Measurements from ENCODE around the gene PCDHGB3.
"Not testable (repeated sequence)": the region's sequence is repeated elsewhere in the genome, so short reads cannot be mapped to it uniquely, and the experiment has no call there.

PCDHGB3 gene

GRCh38 chr5:141413540-141414069 is 43.6 kb downstream of the PCDHGB3 start:
- no peak for DNase-seq (ENCODE audit: extremely low spot score)
- ChIA-PET POLR2A (no interaction called here), CTCF (interaction anchor here (1.7 kb wide), 2 partner anchors 7 to 150 kb away, joined by 8 to 11 read pairs; partner anchors contain the start of gene PCDHGA11)
- TF ChIP-seq LEF1 (IDR thresholded peaks at IDR 0.05; ENCODE audit: borderline replicate concordance) (no peak), NFRKB (IDR thresholded peaks at IDR 0.05) (no peak), TARDBP (IDR thresholded peaks at IDR 0.05) (no peak), FOXA1 (IDR thresholded peaks at IDR 0.05) (no peak), ELF4 (IDR thresholded peaks at IDR 0.05) (no peak), CTBP1 (IDR thresholded peaks at IDR 0.05; ENCODE audit: borderline replicate concordance) (no peak), BHLHE40 (IDR thresholded peaks at IDR 0.05; ENCODE audit: borderline replicate concordance) (no peak)

- POLR2A ChIA-PET; DNase-seq (ENCODE audit: extremely low spot score); CTCF ChIA-PET: not testable (repeated sequence)
Observed at GRCh38 chr5:141414548-141415274, 44.7 kb downstream of the PCDHGB3 start.

DNA sequence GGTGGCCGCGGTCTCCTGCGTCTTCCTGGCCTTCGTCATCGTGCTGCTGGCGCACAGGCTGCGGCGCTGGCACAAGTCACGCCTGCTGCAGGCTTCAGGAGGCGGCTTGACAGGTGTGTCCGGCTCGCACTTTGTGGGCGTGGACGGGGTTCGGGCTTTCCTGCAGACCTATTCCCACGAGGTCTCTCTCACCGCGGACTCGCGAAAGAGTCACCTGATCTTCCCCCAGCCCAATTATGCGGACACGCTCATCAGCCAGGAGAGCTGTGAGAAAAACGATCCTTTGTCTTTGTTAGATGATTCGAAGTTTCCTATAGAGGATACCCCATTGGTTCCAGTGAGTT is 45.2 kb downstream of the PCDHGB3 start:
- CTCF ChIA-PET; DNase-seq (ENCODE audit: extremely low spot score); POLR2A ChIA-PET: not testable (repeated sequence)

DNA sequence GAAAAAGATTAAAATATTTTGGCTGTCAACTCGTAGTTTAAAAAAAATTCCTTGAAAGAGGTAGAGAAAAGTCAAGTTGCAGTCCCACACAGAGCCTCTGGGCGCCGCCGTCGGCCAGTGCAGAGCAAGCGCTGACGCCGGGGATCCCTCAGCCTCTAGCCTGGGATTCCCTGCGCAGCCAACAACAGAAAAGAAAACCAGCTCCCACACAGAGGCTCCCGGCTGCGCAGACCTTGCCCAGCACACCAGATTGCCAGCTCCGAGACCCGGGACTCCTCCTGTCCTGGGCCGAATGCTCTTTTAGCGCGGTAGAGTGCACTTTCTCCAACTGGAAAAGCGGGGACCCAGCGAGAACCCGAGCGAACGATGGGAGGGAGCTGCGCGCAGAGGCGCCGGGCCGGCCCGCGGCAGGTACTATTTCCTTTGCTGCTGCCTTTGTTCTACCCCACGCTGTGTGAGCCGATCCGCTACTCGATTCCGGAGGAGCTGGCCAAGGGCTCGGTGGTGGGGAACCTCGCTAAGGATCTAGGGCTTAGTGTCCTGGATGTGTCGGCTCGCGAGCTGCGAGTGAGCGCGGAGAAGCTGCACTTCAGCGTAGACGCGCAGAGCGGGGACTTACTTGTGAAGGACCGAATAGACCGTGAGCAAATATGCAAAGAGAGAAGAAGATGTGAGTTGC is 47.6 kb downstream of the PCDHGB3 start, which contains the start of gene PCDHGB7:
TSS of gene PCDHGB7 (plus strand) at position 184 of the 679 bp plus-strand sequence. CDS start at position 367, 183 bp downstream.
- DNase-seq (ENCODE audit: extremely low spot score), result peak; percentile 53
- CTCF ChIA-PET, result interaction anchor here (0.6 to 1.1 kb wide), 7 partner anchors 11 to 221 kb away, joined by 3 to 4 read pairs (median 3); partner anchors contain the start of genes PCDHB14 and PCDHGC3
- POLR2A ChIA-PET, result not testable (repeated sequence)

DNA sequence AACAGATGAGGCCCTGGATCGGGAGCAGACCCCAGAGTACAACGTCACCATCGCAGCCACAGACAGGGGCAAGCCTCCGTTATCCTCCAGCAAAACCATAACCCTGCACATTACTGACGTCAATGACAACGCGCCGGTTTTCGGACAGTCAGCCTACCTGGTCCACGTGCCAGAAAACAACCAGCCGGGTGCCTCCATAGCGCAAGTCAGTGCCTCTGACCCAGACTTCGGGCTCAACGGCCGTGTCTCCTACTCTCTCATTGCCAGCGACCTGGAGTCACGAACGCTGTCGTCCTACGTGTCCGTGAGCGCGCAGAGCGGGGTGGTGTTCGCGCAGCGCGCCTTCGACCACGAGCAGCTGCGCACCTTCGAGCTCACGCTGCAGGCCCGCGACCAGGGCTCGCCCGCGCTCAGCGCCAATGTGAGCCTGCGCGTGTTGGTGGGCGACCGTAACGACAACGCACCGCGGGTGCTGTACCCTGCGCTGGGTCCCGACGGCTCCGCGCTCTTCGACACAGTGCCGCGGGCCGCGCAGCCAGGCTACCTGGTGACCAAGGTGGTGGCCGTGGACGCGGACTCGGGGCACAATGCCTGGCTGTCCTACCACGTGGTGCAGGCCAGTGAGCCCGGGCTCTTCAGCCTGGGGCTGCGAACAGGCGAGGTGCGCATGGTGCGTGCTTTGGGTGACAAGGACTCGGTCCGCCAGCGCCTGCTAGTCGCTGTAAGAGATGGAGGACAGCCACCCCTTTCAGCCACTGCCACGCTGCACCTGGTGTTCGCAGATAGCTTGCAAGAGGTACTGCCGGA is 49.2 kb downstream of the PCDHGB3 start:
- ChIA-PET CTCF (no interaction called here), POLR2A (no interaction called here)
- TF ChIP-seq ELF4 (IDR thresholded peaks at IDR 0.05) (no peak), ARNT (IDR thresholded peaks at IDR 0.05) (no peak), HDGF (IDR thresholded peaks at IDR 0.05; ENCODE audit: borderline replicate concordance) (no peak)
- no peak for DNase-seq (ENCODE audit: extremely low spot score)

DNA sequence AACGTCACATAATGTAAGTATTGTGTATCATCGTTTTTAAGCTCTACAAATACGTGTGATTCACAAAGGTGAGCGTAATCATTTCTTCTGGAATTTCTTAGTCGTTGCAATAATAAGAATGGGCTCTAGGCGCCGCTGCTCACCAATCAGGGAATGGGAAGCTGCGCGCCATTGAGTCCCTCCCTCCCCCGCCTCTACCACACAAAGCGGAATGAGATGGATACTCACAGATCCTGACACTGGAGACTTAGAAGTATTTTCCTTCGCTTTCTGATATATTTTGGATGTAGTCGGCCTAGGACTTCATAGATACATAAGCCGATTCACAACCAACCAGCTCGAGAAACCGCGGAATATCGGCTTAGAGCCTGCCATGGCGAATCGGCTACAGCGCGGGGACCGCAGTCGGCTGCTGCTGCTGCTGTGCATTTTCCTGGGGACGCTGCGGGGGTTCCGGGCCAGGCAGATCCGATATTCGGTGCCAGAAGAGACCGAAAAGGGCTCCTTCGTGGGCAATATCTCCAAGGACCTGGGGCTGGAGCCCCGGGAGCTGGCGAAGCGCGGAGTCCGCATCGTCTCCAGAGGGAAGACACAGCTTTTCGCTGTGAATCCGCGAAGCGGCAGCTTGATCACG is 50.9 kb downstream of the PCDHGB3 start, which contains the start of gene PCDHGA11:
TSS of gene PCDHGA11 (plus strand) at position 197 of the 634 bp plus-strand sequence. CDS start at position 374, 177 bp downstream.
- ChIA-PET CTCF (interaction anchor here (0.6 to 2.6 kb wide), 24 partner anchors 8 to 483 kb away, joined by 3 to 18 read pairs (median 5); partner anchors contain the start of genes PCDHB14, PCDHGA10, PCDHGA12 and PCDHGA2), POLR2A (no interaction called here)
- TF ChIP-seq FOXA1 (IDR thresholded peaks at IDR 0.05) (no peak), L3MBTL2 (conservative IDR thresholded peaks at IDR 0.05) (peak; percentile 39; the same call in 1 of the 2 replicates)
- DNase-seq (ENCODE audit: extremely low spot score), result peak; percentile 66

DNA sequence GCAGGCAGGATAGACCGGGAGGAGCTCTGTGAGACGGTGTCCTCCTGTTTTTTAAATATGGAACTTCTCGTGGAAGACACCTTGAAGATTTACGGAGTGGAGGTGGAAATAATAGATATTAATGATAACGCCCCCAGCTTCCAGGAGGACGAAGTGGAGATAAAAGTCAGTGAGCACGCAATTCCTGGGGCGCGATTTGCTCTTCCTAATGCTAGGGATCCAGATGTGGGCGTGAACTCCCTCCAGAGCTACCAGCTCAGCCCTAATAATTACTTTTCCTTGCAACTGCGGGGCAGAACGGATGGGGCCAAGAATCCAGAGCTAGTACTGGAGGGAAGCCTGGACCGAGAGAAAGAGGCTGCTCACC is 51.4 kb downstream of the PCDHGB3 start:
- ChIA-PET POLR2A (no interaction called here), CTCF (interaction anchor here (0.6 to 2.6 kb wide), 23 partner anchors 9 to 483 kb away, joined by 3 to 18 read pairs (median 5); partner anchors contain the start of genes PCDHB14, PCDHGA10, PCDHGA12 and PCDHGA2)
- no peak for DNase-seq (ENCODE audit: extremely low spot score)
- TF ChIP-seq NFRKB (IDR thresholded peaks at IDR 0.05), result no peak
- no peak for TF ChIP-seq ZNF384 (IDR thresholded peaks at IDR 0.05)
- TF ChIP-seq FOXA1 (IDR thresholded peaks at IDR 0.05), result no peak
- no peak for TF ChIP-seq FOXM1 (IDR thresholded peaks at IDR 0.05; ENCODE audit: borderline replicate concordance)
- no peak for TF ChIP-seq SUZ12 (IDR thresholded peaks at IDR 0.05)
- no peak for TF ChIP-seq LEF1 (IDR thresholded peaks at IDR 0.05; ENCODE audit: borderline replicate concordance)
- TF ChIP-seq BHLHE40 (IDR thresholded peaks at IDR 0.05; ENCODE audit: borderline replicate concordance), result no peak
- TF ChIP-seq, protein P1, sequence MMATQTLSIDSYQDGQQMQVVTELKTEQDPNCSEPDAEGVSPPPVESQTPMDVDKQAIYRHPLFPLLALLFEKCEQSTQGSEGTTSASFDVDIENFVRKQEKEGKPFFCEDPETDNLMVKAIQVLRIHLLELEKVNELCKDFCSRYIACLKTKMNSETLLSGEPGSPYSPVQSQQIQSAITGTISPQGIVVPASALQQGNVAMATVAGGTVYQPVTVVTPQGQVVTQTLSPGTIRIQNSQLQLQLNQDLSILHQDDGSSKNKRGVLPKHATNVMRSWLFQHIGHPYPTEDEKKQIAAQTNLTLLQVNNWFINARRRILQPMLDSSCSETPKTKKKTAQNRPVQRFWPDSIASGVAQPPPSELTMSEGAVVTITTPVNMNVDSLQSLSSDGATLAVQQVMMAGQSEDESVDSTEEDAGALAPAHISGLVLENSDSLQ (IDR thresholded peaks at IDR 0.05), result no peak
- no peak for TF ChIP-seq FOXK2 (IDR thresholded peaks at IDR 0.05)
- TF ChIP-seq SP1 (IDR thresholded peaks at IDR 0.05), result no peak
- TF ChIP-seq ELF4 (IDR thresholded peaks at IDR 0.05), result no peak
- no peak for TF ChIP-seq ARNT (IDR thresholded peaks at IDR 0.05)
- no peak for TF ChIP-seq TARDBP (IDR thresholded peaks at IDR 0.05)
- TF ChIP-seq L3MBTL2 (conservative IDR thresholded peaks at IDR 0.05), result no peak
- TF ChIP-seq CTBP1 (IDR thresholded peaks at IDR 0.05; ENCODE audit: borderline replicate concordance), result no peak
- no peak for TF ChIP-seq HDGF (IDR thresholded peaks at IDR 0.05; ENCODE audit: borderline replicate concordance)

All from HEK293T (cell line).